H1 (cell line): ENCODE measurements around the gene FBXO41. TPM values are rescaled to one million over a fixed set of nuclear protein-coding genes. Genes with fewer than 3 reads are reported as not detected.

ENCODE experiments used
- CTCF ChIA-PET: fragments of 300-600 bp; sonication (Branson Sonifier 250); formaldehyde crosslinking; loops from one replicate; lab custom pipeline; 2021; ENCODE audit not compliant: partially characterized antibody; lab: Charles Lee
- POLR2A ChIA-PET: fragments of 300-600 bp; sonication (Branson Sonifier 250); formaldehyde crosslinking; loops from one replicate; lab custom pipeline; 2021; ENCODE audit warnings: inconsistent platforms; ENCODE audit not compliant: partially characterized antibody; lab: Charles Lee
- DNase-seq, 2 experiments: peaks; one replicate each; pipeline versions ENCODE4 v3.0.0 to v3.0.0-alpha.2; 2010 to 2022; ENCODE audit warnings: low spot score in 2 of 2, low read depth in 1 of 2, mixed read lengths in 1 of 2
- FAIRE-seq: peaks from 2 replicates; lab custom pipeline; 2011; peaks lifted over from hg19 to GRCh38; lab: Jason Lieb, UNC
- H2AFZ ChIP-seq: 2 replicates; pipeline ENCODE4 v1.8.1; 2012; ENCODE audit warnings: low read length, inconsistent platforms
- H2AK5ac ChIP-seq: 2 replicates; pipeline ENCODE4 v1.6.1; 2013; ENCODE audit warnings: low read depth, low read length
- H2BK120ac ChIP-seq: replicated peaks from 2 replicates; pipeline ENCODE3; 2013; ENCODE audit warnings: low read depth, low read length, inconsistent platforms
- H2BK12ac ChIP-seq: 2 replicates; pipeline ENCODE4 v1.6.1; 2013; ENCODE audit warnings: low read depth, low read length
- H2BK15ac ChIP-seq: 2 replicates; pipeline ENCODE4 v1.6.1; 2013; ENCODE audit warnings: low read length
- H2BK20ac ChIP-seq: 2 replicates; pipeline ENCODE4 v1.6.1; 2013; ENCODE audit warnings: low read length
- H2BK5ac ChIP-seq: 2 replicates; pipeline ENCODE4 v1.6.1; 2013; ENCODE audit warnings: low read depth, low read length
- H3K14ac ChIP-seq: 2 replicates; pipeline ENCODE4 v1.6.1; 2013; ENCODE audit warnings: inconsistent platforms; ENCODE audit not compliant: insufficient read length
- H3K18ac ChIP-seq: 2 replicates; pipeline ENCODE4 v1.6.1; 2013; ENCODE audit warnings: low read length; ENCODE audit errors: extremely low read depth
- H3K23ac ChIP-seq: 2 replicates; pipeline ENCODE4 v1.6.1; 2013; ENCODE audit warnings: inconsistent platforms; ENCODE audit not compliant: insufficient read length
- H3K23me2 ChIP-seq: 2 replicates; pipeline ENCODE4 v1.6.1; 2013; ENCODE audit warnings: low read depth, low read length
- H3K27ac ChIP-seq: 2 replicates; pipeline ENCODE4 v1.6.1; 2011; ENCODE audit warnings: low read depth, low read length, inconsistent platforms
- H3K27me3 ChIP-seq, 4 experiments: replicated peaks in 1 of 4; 1 replicate in 1 of 4; 2 replicates in 3 of 4; pipeline versions ENCODE4 v1.6.1 to v1.8.1; 2011 to 2013; ENCODE audit warnings: low read length in 3 of 4, mild to moderate bottlenecking in 3 of 4, inconsistent platforms in 2 of 4, mixed read lengths in 2 of 4, moderate library complexity in 1 of 4; ENCODE audit not compliant: control insufficient read depth in 3 of 4, insufficient read depth in 3 of 4; ENCODE audit errors: extremely low read depth in 1 of 4
- H3K36me3 ChIP-seq, 4 experiments: 2 replicates each; pipeline versions ENCODE4 v1.6.1 to v1.8.1; 2011 to 2013; ENCODE audit warnings: mild to moderate bottlenecking in 4 of 4, low read length in 3 of 4, moderate library complexity in 2 of 4, control low read depth in 1 of 4, inconsistent platforms in 1 of 4; ENCODE audit not compliant: insufficient read depth in 4 of 4, control insufficient read depth in 2 of 4
- H3K4ac ChIP-seq: replicated peaks from 2 replicates; pipeline ENCODE3; 2013; ENCODE audit warnings: low read length, low read depth, mixed read lengths, inconsistent platforms; ENCODE audit not compliant: insufficient read length
- H3K4me1 ChIP-seq, 4 experiments: replicated peaks in 1 of 4; 1 replicate in 1 of 4; 2 replicates in 3 of 4; pipeline versions ENCODE4 v1.6.1 to v1.8.1; 2011 to 2013; ENCODE audit warnings: low read length in 3 of 4, inconsistent platforms in 2 of 4, mixed read lengths in 1 of 4; ENCODE audit not compliant: insufficient read depth in 4 of 4, control insufficient read depth in 3 of 4
- H3K4me2 ChIP-seq, 2 experiments: 2 replicates each; pipeline versions ENCODE4 v1.6.1 to v1.8.1; 2011 to 2013; ENCODE audit warnings: low read depth in 2 of 2, low read length in 2 of 2, control low read depth in 1 of 2, inconsistent platforms in 1 of 2, mild to moderate bottlenecking in 1 of 2; ENCODE audit not compliant: insufficient read depth in 1 of 2
- H3K4me3 ChIP-seq, 4 experiments: fragments of 200-600, 300-600 bp in 1 of 4; sonication (generic), shearing (Covaris generic), sonication (Bioruptor Twin) in 1 of 4; 2 replicates each; pipeline versions ENCODE4 v1.5.1 to v1.8.1; 2011 to 2016; ENCODE audit warnings: low read length in 4 of 4, low read depth in 3 of 4, control low read depth in 2 of 4, inconsistent platforms in 2 of 4, mild to moderate bottlenecking in 2 of 4, mixed read lengths in 1 of 4, moderate library complexity in 1 of 4; ENCODE audit not compliant: insufficient read depth in 2 of 4; ENCODE audit errors: extremely low read depth in 1 of 4
- H3K56ac ChIP-seq: replicated peaks from 2 replicates; pipeline ENCODE3; 2013; ENCODE audit warnings: low read depth, mild to moderate bottlenecking, mixed read lengths, low read length, inconsistent platforms; ENCODE audit not compliant: insufficient read length
- H3K79me1 ChIP-seq: 2 replicates; pipeline ENCODE4 v1.6.1; 2013; ENCODE audit warnings: low read depth, low read length, control low read depth
- H3K79me2 ChIP-seq, 2 experiments: 2 replicates each; pipeline versions ENCODE4 v1.6.1 to v1.8.1; 2012 to 2013; ENCODE audit warnings: low read length in 2 of 2, mild to moderate bottlenecking in 2 of 2, inconsistent platforms in 1 of 2; ENCODE audit not compliant: insufficient read depth in 2 of 2, control insufficient read depth in 1 of 2
- H3K9ac ChIP-seq, 4 experiments: replicated peaks in 1 of 4; 1 replicate in 1 of 4; 2 replicates in 3 of 4; pipeline versions ENCODE4 v1.6.1 to v1.8.1; 2011 to 2013; ENCODE audit warnings: low read depth in 3 of 4, low read length in 3 of 4, control low read depth in 2 of 4, mild to moderate bottlenecking in 2 of 4, moderate library complexity in 2 of 4, inconsistent platforms in 1 of 4; ENCODE audit errors: extremely low read depth in 1 of 4
- H3K9me3 ChIP-seq, 2 experiments: 2 replicates each; pipeline versions ENCODE4 v1.6.1 to v1.8.1; 2012 to 2013; ENCODE audit warnings: mild to moderate bottlenecking in 2 of 2, moderate library complexity in 2 of 2, control low read depth in 1 of 2, inconsistent platforms in 1 of 2, low read depth in 1 of 2, low read length in 1 of 2, mixed read lengths in 1 of 2; ENCODE audit not compliant: insufficient read depth in 2 of 2
- H4K20me1 ChIP-seq, 2 experiments: replicated peaks in 1 of 2; 2 replicates each; pipeline versions ENCODE3 to v1.8.1; 2011 to 2013; ENCODE audit warnings: inconsistent platforms in 2 of 2, low read length in 2 of 2, mild to moderate bottlenecking in 1 of 2; ENCODE audit not compliant: insufficient read depth in 2 of 2, control insufficient read depth in 1 of 2
- H4K5ac ChIP-seq: 2 replicates; pipeline ENCODE4 v1.6.1; 2013; ENCODE audit warnings: low read length, low read depth, mixed read lengths, inconsistent platforms; ENCODE audit not compliant: insufficient read length
- H4K8ac ChIP-seq: 2 replicates; pipeline ENCODE4 v1.8.0; 2013; ENCODE audit warnings: mild to moderate bottlenecking, moderate library complexity, low read length, inconsistent platforms; ENCODE audit not compliant: insufficient read depth; ENCODE audit errors: extremely low read depth
- H4K91ac ChIP-seq: replicated peaks from 2 replicates; pipeline ENCODE3; 2013; ENCODE audit warnings: low read length, mixed read lengths, inconsistent platforms; ENCODE audit not compliant: insufficient read length
- CBX5 ChIP-seq: fragments of 300-800, 300-1000 bp; sonication (generic); IDR thresholded peaks from 2 replicates; pipeline ENCODE4 v1.7.1; 2016; ENCODE audit warnings: antibody characterized with exemption, low read length, low read depth
- E2F6 ChIP-seq: IDR thresholded peaks from 2 replicates; pipeline ENCODE4 v1.6.1; 2012; ENCODE audit warnings: inconsistent platforms
- JUN ChIP-seq: IDR thresholded peaks from 2 replicates; pipeline ENCODE4 v1.6.1; 2011; ENCODE audit warnings: low read depth, mild to moderate bottlenecking, improper control_type of control experiment, low read length
- KDM4A ChIP-seq: IDR thresholded peaks from one replicate; pipeline ENCODE4 v1.7.1; 2012; ENCODE audit warnings: low read depth, mild to moderate bottlenecking, moderate library complexity, low read length, inconsistent platforms; ENCODE audit not compliant: severe bottlenecking
- PHF8 ChIP-seq: fragments of 200-600 bp; sonication (generic); conservative IDR thresholded peaks from 2 replicates; pipeline ENCODE4 v1.7.1; 2012; ENCODE audit warnings: low read depth, mild to moderate bottlenecking, inconsistent platforms, low read length, moderate library complexity
- RAD21 ChIP-seq, 2 experiments: IDR thresholded peaks in 1 of 2; conservative IDR thresholded peaks in 1 of 2; 2 replicates each; pipeline ENCODE4 v1.6.1; 2011; ENCODE audit warnings: low read depth in 2 of 2, low read length in 2 of 2, improper control_type of control experiment in 1 of 2, inconsistent platforms in 1 of 2, mild to moderate bottlenecking in 1 of 2, moderate library complexity in 1 of 2
- SP2 ChIP-seq: IDR thresholded peaks from 2 replicates; pipeline ENCODE4 v1.6.1; 2012; ENCODE audit warnings: mild to moderate bottlenecking, low read length, inconsistent platforms
- TAF7 ChIP-seq: optimal IDR thresholded peaks from 2 replicates; pipeline ENCODE3; 2011; ENCODE audit warnings: low read depth, mild to moderate bottlenecking, inconsistent platforms, low read length, moderate library complexity, borderline replicate concordance
- WGBS, 2 experiments: shearing (Covaris generic) in 1 of 2; methylation state at CpG; one replicate each; pipeline versions ENCODE4 v1.1.6 to v1.1.7; 2013 to 2015; ENCODE audit warnings: low lambda C conversion rate in 2 of 2, mixed read lengths in 2 of 2, inconsistent platforms in 1 of 2, low coverage in 1 of 2, missing lambda C conversion rate in 1 of 2; ENCODE audit not compliant: insufficient replicate concordance in 2 of 2, insufficient coverage in 1 of 2, insufficient read length in 1 of 2; ENCODE audit errors: extremely low coverage in 1 of 2, missing lambda C conversion rate in 1 of 2; 5-methylcytosine and 5-hydroxymethylcytosine counted together
- polyA plus RNA-seq, 7 experiments: library from polyadenylated mRNA; depleted of rRNA in 3 of 7; stranded (reverse) in 5 of 7; unstranded in 2 of 7; fragments of >200 nt in 5 of 7; fragments of 200-250 nt in 2 of 7; gene quantifications; 1 replicate in 5 of 7; 2 replicates in 1 of 7; 4 replicates in 1 of 7; pipeline versions ENCODE4 v1.2.1 to v1.2.3, GENCODE V29; 2011 to 2013; ENCODE audit warnings: missing spikeins in 2 of 7, mixed read lengths in 2 of 7
- total RNA-seq: library from RNA; stranded (reverse); fragmentation: NEBNext Ultra II Directional; extraction: Animal tissue kit (Norgen Biotek cat#: 25700); gene quantifications from 2 replicates; pipeline ENCODE4 v1.2.1, GENCODE V29; 2021
- TF ChIP-seq, protein P1 (sequence below): IDR thresholded peaks from 2 replicates; pipeline ENCODE4 v1.6.1; 2011; ENCODE audit warnings: low read length, improper control_type of control experiment

The FBXO41 gene
- total and polyA plus RNA-seq, 2 of the 8 experiments (the other 6 are each of a cell fraction or from before 2014, with no cell fraction given) = 11.2 to 14.3 TPM

DNA sequence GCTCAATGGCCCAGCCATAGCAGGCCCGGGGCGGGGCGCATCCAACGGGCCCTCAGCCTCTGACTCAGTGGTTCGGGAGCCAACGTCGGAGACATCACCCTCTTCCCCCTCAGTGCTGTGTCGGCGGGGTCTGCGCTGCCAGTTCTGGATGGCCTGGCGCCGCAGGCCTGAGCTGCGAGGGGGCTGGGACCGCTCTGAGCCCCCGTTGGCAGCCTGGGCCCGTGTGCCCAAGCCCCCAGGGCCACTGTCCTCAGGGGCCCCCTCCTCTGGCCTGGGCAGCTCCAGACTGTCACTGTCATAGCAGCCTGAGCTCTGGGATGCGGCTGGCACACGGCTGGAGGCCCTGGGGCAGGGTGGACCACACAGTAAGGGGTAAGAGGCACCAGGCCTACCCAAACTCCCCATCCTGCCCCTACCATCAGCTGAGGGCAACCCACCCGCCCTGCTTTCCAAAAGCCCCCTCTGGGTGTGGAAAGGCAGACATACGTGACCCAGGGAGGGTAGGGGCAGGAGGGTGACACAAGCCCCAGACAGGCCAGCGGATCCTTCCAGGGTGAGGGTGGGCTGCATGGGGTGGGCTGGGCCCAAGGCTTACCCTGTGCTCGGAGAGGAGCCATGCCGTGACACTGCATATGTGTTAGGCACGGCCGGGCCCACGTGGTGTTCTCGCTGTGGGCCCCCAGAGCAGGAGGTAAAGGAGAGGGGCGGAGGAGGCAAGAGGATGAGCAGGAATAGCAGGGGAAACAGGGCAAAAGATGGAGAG lies 18.8 kb downstream of the FBXO41 start:
- no peak overlapping the region for H3K9ac ChIP-seq
- peaks cover 10% of the 10 kb centered on the region; the same call in 1 of the 2 replicates for H3K23me2 ChIP-seq
- H2BK15ac ChIP-seq = no peak overlapping the region
- no peak overlapping the region for H2BK20ac ChIP-seq
- H4K91ac ChIP-seq = no peak overlapping the region
- H3K56ac ChIP-seq = no peak overlapping the region
- H3K27me3 ChIP-seq = peaks cover 0 to 22% (median 16%) of the 10 kb centered on the region in 4 experiments; a peak in 6 of 7 replicates
- no peak overlapping the region for H2AK5ac ChIP-seq
- H2BK5ac ChIP-seq = no peak overlapping the region
- H3K18ac ChIP-seq = no peak overlapping the region
- CTCF ChIA-PET = interaction anchor here (1.2 to 3.9 kb wide), 2 partner anchors 24 kb away, joined by 6 to 24 read pairs; no protein-coding TSS in a partner anchor
- H2BK120ac ChIP-seq = no peak overlapping the region
- no peak overlapping the region for H4K5ac ChIP-seq
- H4K20me1 ChIP-seq = peaks cover 7 to 33% of the 10 kb centered on the region in 2 experiments
- WGBS, 2 experiments = 93% methylated on average over 12 of the region's 28 CpGs; no CpG with 5 or more reads in 1 of the 2 experiments
- no peak overlapping the region for H3K27ac ChIP-seq
- POLR2A ChIA-PET = interaction anchor here (1.6 to 4.6 kb wide), 3 partner anchors 8 to 31 kb away, joined by 4 to 22 read pairs (median 22); partner anchors contain the start of gene CCT7
- no peak overlapping the region for H3K4ac ChIP-seq
- H2BK12ac ChIP-seq = no peak overlapping the region
- peaks cover 0 to 11% (median 4%) of the 10 kb centered on the region in 4 experiments; a peak in 4 of 8 replicates for H3K36me3 ChIP-seq
- DNase-seq (no peak), FAIRE-seq (no peak)
- no peak overlapping the region for H3K14ac ChIP-seq
- peaks cover 0 to 13% (median 8%) of the 10 kb centered on the region in 4 experiments; a peak in 5 of 7 replicates for H3K4me1 ChIP-seq
- no peak overlapping the region for H3K23ac ChIP-seq
- no peaks in the 10 kb centered on the region for H3K9me3 ChIP-seq
- no peak overlapping the region for H2AFZ ChIP-seq
- H4K8ac ChIP-seq = no peak overlapping the region
- no peak overlapping the region for H3K4me2 ChIP-seq
- peaks cover 7% of the 10 kb centered on the region; the same call in 1 of the 2 replicates for H3K79me1 ChIP-seq
- H3K4me3 ChIP-seq = no peak overlapping the region
- no peaks in the 10 kb centered on the region; a peak in 1 of 4 replicates for H3K79me2 ChIP-seq
- TF ChIP-seq KDM4A (no peak), TAF7 (no peak), RAD21 (IDR thresholded peaks at IDR 0.05 in 1 of 2, conservative IDR thresholded peaks at IDR 0.05 in 1 of 2; ENCODE audit: low read depth in 2 of 2, low read length in 2 of 2) (no peak), CBX5 (no peak), SP2 (no peak), PHF8 (no peak), JUN (no peak), E2F6 (no peak)
- TF ChIP-seq, protein P1, sequence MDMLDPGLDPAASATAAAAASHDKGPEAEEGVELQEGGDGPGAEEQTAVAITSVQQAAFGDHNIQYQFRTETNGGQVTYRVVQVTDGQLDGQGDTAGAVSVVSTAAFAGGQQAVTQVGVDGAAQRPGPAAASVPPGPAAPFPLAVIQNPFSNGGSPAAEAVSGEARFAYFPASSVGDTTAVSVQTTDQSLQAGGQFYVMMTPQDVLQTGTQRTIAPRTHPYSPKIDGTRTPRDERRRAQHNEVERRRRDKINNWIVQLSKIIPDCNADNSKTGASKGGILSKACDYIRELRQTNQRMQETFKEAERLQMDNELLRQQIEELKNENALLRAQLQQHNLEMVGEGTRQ = no peak
